Vagina (tissue), 2 donors: Measurements from ENCODE around the gene FOXN1. TPM values are rescaled to one million over a fixed set of nuclear protein-coding genes. Genes with fewer than 3 reads are reported as not detected.

Experiments
- DNase-seq, 2 donors: peaks; one replicate each; pipeline ENCODE4 v3.0.0-alpha.2; 2017; ENCODE audit errors: extremely low spot score in 2 of 2
- H3K27ac ChIP-seq: fragments of 200-600 bp; sonication (generic); one replicate; pipeline ENCODE4 v1.5.1; 2019
- H3K27me3 ChIP-seq: fragments of 200-600 bp; sonication (generic); one replicate; pipeline ENCODE4 v1.5.1; 2019
- H3K36me3 ChIP-seq, 2 donors: fragments of 200-600 bp; sonication (generic); one replicate each; pipeline ENCODE4 v1.5.1; 2017 to 2019
- H3K4me1 ChIP-seq: fragments of 200-600 bp; sonication (generic); one replicate; pipeline ENCODE4 v1.5.1; 2019
- H3K4me3 ChIP-seq, 2 donors: fragments of 200-600 bp; sonication (generic); 1 replicate in 1 of 2; 2 replicates in 1 of 2; pipeline ENCODE4 v1.5.1; 2016 to 2019
- H3K9me3 ChIP-seq: fragments of 200-600 bp; sonication (generic); one replicate; pipeline ENCODE4 v1.5.1; 2019
- POLR2A ChIP-seq, 2 donors: fragments of 450-650 bp; IDR thresholded peaks; one replicate each; pipeline ENCODE4 v1.6.1; 2017; ENCODE audit warnings: antibody characterized with exemption in 2 of 2, mild to moderate bottlenecking in 2 of 2, moderate library complexity in 2 of 2
- POLR2AphosphoS5 ChIP-seq, 2 donors: sonication (generic); formaldehyde crosslinking; IDR thresholded peaks; one replicate each; pipeline ENCODE4 v1.9.0; 2017; ENCODE audit warnings: antibody characterized with exemption in 2 of 2, mild to moderate bottlenecking in 2 of 2, low read depth in 1 of 2; ENCODE audit not compliant: insufficient read depth in 1 of 2
- intact Hi-C: fragments of 100-400 bp; cut with DNase I; formaldehyde crosslinking; loops from one replicate; pipeline ENCODE4 v1.15.1; 2023
- total RNA-seq: library from RNA; depleted of rRNA; stranded (reverse); fragments of >200 nt; gene quantifications from one replicate; pipeline ENCODE4 v1.2.3, GENCODE V29; 2016
- TF ChIP-seq, protein P1 (sequence below), 3 experiments: fragments of 450-650 bp in 2 of 3; fragments of 200-600 bp in 1 of 3; sonication (generic) in 1 of 3; IDR thresholded peaks; one replicate each; pipeline ENCODE4 v1.5.1; 2017 to 2019; ENCODE audit warnings: antibody characterized with exemption in 3 of 3, mild to moderate bottlenecking in 2 of 3, moderate library complexity in 2 of 3

FOXN1 gene
- total RNA-seq, 1 donor from 2014 or later, result 3.4 TPM

DNA sequence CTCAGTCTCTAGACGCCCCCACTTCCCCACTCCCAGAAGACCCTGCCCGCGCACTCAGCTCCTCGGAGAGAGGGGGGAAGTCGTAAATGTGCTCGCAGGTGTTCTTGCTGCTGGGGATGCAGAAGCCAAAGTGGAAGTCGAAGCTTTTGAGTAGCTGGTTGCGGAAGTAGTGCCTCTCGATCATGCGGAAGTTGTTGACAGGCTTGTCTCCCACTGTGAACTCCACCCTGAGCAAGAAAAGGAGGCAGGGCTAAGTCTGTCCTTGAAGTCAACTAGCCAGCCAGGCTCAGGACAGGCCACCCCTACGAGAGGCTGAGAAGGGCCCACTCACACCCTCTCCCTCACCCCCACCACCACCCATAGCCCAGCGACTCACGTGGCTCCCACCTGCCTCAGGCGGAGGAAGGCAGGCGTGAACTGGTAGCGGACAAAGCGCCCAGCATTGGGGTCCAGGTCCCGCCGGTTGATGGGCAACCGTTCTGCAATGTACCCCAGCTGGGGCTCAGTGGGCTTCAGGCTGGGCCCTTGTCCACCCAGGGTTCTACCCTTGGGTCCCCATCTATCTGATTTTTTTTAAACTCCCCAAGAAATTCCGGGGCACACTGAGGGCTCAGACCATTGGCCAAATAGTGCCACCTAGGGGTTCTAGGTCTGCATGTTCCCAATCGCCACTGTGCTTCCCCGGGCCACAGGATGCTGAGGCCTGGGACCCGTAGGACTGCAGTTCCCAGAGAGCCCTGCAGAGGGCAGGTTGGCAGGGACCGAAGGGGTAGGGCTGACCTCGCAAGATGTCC is 41.7 kb downstream of the FOXN1 start:
- Histone ChIP-seq H3K4me1 (peaks cover 13% of the 10 kb centered on the region), H3K27me3 (no peaks in the 10 kb centered on the region), H3K4me3 (no peak overlapping the region), H3K36me3 (peaks cover 0 to 12% of the 10 kb centered on the region in 2 donors), H3K9me3 (no peaks in the 10 kb centered on the region), H3K27ac (no peak overlapping the region)
- DNase-seq, result no peak
- no peak for TF ChIP-seq POLR2A (IDR thresholded peaks at IDR 0.05)
- TF ChIP-seq, protein P1, sequence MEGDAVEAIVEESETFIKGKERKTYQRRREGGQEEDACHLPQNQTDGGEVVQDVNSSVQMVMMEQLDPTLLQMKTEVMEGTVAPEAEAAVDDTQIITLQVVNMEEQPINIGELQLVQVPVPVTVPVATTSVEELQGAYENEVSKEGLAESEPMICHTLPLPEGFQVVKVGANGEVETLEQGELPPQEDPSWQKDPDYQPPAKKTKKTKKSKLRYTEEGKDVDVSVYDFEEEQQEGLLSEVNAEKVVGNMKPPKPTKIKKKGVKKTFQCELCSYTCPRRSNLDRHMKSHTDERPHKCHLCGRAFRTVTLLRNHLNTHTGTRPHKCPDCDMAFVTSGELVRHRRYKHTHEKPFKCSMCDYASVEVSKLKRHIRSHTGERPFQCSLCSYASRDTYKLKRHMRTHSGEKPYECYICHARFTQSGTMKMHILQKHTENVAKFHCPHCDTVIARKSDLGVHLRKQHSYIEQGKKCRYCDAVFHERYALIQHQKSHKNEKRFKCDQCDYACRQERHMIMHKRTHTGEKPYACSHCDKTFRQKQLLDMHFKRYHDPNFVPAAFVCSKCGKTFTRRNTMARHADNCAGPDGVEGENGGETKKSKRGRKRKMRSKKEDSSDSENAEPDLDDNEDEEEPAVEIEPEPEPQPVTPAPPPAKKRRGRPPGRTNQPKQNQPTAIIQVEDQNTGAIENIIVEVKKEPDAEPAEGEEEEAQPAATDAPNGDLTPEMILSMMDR (IDR thresholded peaks at IDR 0.05), result peak; percentile 37 to 75 (median 53)
- intact Hi-C loops, result no loop called here

DNA sequence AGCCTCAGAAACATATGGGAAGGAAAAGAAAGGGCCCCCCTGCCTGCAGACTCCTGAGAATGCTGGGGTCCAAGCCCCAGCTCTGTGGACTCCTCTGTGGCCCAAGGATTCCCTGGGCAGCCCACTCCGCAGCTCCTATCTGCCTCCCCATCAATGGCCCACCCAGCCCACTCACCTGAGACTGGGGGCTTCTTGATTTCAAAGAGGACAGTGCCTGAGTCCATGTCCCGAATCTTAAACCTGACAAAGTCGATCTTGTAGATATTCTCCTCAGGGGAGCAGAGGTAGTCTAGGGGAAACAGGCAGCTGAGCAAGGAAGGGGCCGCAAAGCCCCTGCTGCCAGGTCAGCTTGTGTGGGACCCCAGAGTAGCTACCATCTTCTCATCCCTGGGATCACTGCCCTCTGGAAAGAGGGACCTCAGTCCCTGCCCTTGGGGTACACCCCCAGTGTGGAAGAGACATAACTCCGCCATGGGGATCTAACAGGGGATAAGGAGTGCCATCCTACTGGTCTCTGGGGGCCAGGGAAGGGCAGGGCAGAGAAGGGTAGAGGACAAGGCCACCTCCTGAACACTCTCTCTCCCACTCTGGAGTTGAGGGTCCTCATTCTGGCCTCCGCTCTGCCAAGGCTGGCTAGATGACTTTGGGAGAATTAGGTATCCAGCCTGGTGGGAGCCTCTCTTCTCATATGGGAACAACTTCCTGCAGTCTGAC is 42.4 kb downstream of the FOXN1 start:
- Histone ChIP-seq H3K4me1 (peaks cover 13% of the 10 kb centered on the region), H3K36me3 (peaks cover 0 to 14% of the 10 kb centered on the region in 2 donors), H3K27ac (no peak overlapping the region), H3K27me3 (no peaks in the 10 kb centered on the region), H3K9me3 (no peaks in the 10 kb centered on the region), H3K4me3 (no peak overlapping the region)
- TF ChIP-seq POLR2AphosphoS5 (IDR thresholded peaks at IDR 0.05; ENCODE audit: insufficient read depth in 1 of 2, low read depth in 1 of 2), result no peak
- no peak for TF ChIP-seq POLR2A (IDR thresholded peaks at IDR 0.05)
- TF ChIP-seq, protein P1 (IDR thresholded peaks at IDR 0.05), result no peak
- intact Hi-C loops, result no loop called here
- no peak for DNase-seq

DNA sequence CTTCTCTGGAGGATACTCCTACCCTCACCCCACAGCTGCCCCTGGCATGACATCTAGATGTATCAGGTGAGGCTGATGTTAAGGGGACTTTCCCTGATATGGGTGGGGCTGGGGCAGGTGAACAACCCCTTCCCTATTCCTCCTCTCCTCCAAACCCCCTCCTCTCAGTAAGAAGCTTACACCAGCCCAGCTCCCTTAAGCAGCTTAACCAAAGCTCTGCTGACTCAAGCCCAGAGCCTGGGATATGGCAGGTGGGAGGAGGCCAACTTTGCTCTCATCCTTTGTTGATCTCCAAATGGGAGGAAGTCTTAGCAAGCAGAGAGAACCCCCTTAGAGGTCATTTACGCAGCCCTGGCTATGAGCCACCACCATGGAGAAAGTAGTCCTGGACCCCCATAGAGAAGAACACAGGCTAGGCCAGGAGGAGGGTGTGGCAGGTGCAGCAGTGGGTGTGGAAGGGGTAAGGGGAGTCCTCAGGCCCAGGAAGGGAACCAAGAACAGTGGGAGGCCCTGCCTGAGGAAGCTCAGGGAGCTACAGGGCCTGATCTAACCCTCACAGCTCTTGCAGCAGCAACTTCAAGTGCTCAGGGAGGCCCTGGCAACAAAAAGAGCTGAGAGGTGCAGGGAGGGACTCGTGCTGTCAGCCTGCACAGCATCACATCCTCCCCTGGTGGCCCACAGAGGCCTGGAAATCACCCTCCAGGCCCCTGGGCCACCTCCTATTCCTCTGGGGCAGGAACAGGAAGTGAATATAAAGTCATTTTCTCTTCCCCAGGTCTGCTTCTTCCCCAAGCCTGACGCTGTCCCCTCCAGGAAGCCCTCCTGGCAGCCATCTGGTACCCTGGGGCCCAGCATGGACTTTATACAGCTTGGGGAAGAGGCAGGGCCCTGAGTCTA is 43.3 kb downstream of the FOXN1 start:
- no peak for DNase-seq
- intact Hi-C loops, result no loop called here
- Histone ChIP-seq H3K9me3 (no peaks in the 10 kb centered on the region), H3K27me3 (no peaks in the 10 kb centered on the region), H3K36me3 (peaks cover 0 to 22% of the 10 kb centered on the region in 2 donors), H3K27ac (no peak overlapping the region), H3K4me3 (no peak overlapping the region), H3K4me1 (peaks cover 13% of the 10 kb centered on the region)
- TF ChIP-seq POLR2A (IDR thresholded peaks at IDR 0.05) (no peak), POLR2AphosphoS5 (IDR thresholded peaks at IDR 0.05; ENCODE audit: insufficient read depth in 1 of 2, low read depth in 1 of 2) (no peak)
- TF ChIP-seq, protein P1 (IDR thresholded peaks at IDR 0.05), result no peak

GRCh38 chr17:28550858-28551257 is 44.7 kb downstream of the FOXN1 start:
- Histone ChIP-seq H3K4me3 (no peak overlapping the region), H3K27ac (no peak overlapping the region), H3K4me1 (peaks cover 13% of the 10 kb centered on the region), H3K9me3 (no peaks in the 10 kb centered on the region), H3K27me3 (no peaks in the 10 kb centered on the region), H3K36me3 (peaks cover 0 to 30% of the 10 kb centered on the region in 2 donors)
- intact Hi-C loops, result no loop called here
- TF ChIP-seq, protein P1 (IDR thresholded peaks at IDR 0.05), result no peak
- TF ChIP-seq POLR2A (IDR thresholded peaks at IDR 0.05) (no peak), POLR2AphosphoS5 (IDR thresholded peaks at IDR 0.05; ENCODE audit: insufficient read depth in 1 of 2, low read depth in 1 of 2) (no peak)
- no peak for DNase-seq
